HG02973 (cell line): ENCODE data around the gene HSD17B2.

ENCODE experiments used
- ATAC-seq: cut with Tn5 transposase; IDR thresholded peaks from one replicate; pipeline ENCODE4 v1.9.1; 2021; ENCODE audit warnings: moderate library complexity; ENCODE audit not compliant: unreplicated experiment

The HSD17B2 gene

DNA sequence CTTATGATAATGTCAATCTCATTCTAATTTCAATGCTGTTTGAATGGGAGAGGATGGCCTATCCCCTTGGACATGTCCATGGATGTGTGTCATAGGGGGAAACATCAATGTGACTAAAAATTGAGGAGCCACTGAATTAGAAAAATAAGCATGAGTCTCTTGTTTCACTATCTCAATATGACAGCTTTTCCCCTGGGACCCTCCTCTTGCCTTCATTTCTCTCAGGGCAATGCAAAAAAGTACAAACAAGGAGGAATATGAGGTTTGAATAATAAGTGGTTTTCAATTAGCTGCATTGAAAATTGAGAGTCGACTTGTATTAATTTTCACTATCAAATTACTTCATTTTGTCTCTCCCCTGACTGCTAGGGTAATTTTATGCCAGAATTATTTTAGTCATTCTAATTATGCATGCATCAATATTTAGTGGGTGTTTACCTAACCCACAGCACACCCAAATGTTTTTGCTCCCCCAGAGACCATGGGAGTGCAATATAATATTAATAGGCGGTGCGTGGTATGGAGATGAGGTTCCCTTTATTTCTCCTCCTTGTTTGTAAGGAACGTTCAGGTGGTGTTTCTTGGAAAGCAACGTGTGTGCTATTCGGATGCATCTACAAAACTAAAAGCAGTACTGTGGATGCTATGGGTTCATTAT, 17.0 kb upstream of the HSD17B2 start:
- no peak for ATAC-seq

DNA sequence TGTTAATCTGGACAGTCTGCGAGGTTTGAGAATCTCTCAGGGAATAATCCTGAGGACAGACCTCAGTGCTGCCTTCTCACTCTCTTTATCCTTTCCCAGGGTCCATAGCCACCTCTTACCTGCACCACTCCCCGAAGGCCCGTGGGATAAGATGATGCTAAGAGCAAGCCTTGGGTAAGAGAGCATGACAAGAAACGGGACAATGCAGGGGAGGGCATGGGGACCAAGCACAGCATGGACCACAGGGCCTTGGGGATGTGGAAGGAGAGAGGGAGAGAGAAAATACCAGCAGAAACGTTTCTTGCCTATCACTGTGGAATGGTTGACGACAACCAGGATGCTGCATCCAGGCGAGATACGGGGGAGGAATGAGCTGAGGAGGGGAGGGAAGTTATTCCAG, 15.5 kb upstream of the HSD17B2 start:
- ATAC-seq = no peak

DNA sequence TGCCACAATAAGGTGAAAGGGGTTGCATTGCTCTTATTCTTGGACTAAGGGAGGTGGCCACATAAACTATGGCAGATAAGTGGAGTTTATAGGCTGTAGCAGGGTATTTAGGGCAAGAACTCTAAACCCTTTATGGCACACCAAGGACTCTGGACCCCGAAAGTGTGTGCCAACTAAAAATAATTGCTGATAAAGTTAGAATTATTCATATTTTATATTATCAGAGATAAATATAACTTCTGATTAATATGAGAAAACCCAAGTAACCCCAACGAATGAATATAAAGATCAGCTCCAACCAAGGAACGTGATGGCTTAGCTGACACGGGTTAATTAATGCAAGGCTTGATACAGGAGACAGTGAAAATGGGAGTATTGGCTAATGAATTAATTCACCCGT, 15.0 kb upstream of the HSD17B2 start:
- no peak for ATAC-seq

DNA sequence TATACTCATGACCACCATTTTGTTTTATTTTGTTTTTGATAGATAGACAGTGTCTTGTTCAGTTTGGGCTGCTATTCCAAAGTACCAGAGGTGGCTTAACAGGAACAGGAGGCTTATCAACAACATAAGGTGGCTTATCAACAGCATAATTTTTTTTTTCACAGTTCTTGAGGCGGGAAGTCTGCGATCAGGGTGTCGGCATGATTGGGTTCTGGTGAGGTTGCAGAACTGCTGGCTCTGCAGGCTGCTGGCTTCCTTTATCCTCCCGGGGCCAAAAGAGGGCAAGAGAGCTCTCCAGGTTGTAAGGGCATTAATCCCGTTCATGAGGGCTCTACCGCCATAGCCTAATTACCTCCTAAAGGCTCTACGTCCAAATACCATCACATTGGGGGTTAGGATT, 11.8 kb upstream of the HSD17B2 start:
- no peak for ATAC-seq

DNA sequence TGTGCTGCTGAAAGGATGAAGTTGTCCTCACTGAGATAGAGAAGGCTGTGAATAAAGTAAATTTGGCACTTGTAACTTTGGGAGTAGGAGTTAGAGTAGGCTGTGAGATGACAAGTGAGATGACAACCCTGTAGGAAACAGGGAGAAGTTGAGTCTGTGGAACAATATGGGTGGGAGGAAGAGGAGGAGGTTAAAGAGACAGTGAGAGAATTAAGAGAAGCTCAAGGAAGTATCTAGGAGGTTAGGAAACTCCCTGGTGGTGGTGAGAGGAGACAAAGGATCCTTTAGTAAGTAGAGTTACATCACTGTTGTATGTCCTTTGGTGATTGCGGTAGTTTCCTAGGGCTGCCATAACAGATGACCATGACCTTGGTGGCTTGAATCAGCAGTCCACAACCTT, 10.7 kb upstream of the HSD17B2 start:
- ATAC-seq = no peak

DNA sequence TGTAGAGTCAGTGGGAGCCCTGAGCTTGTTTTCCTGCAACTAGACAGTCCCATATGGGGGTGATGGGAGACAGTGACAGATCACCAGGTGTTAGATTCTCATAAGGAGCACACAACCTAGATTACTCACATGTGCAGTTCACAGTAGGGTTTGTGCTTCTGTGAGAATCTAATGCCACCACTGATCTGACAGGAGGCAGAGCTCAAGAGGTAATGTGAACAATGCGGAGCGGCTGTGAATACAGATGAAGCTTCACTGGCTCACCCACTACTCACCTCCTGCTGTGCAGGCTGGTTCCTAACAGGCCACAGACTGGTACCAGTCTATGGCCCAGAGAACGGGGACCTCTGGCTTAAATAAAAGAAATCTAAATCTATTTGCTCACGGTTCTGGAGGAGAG, 10.2 kb upstream of the HSD17B2 start:
- no peak for ATAC-seq

DNA sequence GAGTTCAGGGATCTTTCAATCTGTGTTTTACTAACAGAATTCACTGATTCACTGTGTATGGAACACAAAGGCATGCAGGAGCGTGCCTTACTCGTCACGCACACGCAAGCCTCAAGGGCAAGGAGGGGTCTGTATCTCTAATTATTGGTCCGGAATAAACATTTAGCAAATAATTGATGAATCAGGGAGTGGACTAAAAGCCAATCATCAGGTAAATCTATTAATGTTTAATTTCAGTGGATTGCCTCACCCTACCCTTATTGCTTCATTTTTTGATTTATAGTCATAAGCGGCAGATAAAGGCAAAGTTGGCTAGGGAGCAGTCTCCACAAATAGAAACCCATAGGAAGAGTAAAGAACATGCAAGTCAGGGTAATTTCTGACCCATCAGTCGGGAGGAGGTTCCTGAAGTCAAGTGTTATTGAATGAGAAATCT, 7.4 kb upstream of the HSD17B2 start:
- no peak for ATAC-seq

DNA sequence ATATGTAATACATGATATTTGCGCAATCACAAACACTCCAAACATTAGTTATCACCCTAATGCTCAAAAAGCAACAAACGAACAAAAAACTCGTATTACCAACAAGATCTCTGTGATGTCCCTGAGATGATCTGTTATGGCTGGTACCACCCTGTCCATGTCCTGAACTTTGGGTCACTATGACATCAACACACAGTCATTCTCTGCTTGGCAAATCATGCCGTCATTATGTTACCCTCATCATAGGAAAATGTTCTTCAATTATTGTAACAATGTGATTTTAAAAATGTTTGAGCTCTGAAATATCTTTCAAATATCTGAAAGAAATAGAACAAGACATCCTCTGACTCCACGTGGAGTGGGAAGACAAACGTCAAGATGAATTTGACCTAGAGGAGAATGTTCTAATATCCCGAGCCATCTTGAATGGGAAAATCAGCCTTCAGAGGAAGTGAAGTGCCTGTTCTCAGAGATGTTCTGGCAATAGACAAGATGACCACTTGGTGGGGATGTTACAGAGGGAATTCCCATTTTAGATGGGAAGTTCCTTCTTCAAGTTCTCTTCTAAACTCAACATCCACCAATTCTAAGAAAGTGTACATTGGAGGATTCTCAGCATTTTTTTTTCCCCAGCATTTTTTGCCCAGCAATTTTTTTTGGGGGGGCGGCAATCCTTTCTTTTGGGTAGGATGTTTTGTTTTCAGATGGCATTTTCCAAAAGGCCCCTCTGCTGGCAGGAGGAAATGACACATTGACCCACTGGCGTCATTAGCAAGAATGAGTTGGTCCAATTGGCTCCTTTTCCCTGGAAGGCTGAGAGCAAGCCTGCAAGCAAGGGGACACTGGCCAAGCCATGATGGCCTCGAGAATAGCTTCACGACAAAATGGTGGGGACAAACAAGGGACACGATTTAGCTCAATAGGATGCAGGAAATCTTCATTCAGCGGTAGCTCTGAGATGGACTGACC, 3.7 kb upstream of the HSD17B2 start:
- ATAC-seq = no peak

DNA sequence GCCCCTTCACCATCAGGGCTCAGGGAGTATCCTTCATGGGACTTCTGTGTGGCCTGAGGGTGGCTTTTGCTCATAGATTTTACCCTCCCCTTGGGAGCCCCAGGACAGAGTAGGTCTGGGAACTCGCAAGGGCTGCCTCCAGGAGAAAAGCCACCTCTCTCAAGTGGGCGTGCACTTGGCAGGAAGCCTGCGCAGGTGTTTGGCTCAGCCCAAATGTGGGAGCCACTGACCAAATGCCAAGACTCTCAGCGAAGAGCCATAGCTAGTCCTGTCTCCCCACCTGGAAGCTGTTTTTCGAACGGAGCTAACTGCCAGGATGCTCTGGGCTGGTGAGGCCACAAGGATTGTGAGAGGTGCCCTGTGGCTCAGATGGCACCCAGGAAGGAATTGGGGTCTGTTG, 2.0 kb upstream of the HSD17B2 start:
- ATAC-seq = no peak

DNA sequence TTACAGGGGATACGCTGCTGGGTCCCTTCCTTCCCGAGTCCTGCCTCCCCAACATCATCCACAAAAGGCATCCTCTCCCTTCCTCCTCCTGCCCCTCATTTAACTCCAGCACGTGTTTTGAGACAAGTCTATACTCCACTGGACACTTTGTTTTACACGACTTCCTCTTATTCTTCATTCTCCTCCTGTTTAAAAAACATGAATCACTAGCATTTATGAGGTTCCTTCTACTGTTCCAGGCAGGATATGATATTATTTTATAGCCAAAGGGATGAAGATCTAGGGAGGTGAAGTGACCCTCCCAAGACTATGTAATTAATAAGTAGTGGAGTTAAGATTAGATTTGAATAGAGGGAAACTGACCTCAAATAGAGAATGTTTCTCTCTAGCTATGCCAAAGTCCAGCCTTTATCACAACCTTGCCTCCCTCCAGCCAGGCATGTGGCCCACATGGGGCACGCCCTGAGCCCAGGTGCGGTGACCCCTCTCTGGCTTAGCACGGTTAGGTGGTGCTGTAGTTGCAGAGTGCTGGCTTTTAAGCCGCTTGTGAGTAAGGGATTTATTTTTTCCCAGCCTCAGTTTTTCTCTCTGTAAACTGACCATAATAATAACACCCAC, 1.3 kb upstream of the HSD17B2 start:
- ATAC-seq = no peak

DNA sequence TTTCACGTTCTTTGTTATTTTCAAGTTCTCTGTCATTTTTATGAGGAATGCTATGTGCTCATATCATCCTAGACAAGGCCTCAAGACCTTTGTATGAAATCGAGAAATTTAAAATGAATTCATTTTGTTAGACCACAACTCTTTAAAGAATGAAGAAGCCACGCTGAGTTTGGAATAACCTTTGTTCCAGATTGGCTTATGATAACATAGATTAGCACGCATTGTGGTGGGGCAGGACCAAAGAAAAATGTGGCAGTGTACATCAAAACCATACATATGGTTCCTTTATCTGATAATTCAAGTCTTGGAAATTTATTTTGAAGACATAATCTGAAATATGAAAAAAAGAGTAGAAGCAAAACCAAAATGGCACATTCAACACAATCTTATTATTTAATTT, 2.2 kb downstream of the HSD17B2 start:
- ATAC-seq = no peak

DNA sequence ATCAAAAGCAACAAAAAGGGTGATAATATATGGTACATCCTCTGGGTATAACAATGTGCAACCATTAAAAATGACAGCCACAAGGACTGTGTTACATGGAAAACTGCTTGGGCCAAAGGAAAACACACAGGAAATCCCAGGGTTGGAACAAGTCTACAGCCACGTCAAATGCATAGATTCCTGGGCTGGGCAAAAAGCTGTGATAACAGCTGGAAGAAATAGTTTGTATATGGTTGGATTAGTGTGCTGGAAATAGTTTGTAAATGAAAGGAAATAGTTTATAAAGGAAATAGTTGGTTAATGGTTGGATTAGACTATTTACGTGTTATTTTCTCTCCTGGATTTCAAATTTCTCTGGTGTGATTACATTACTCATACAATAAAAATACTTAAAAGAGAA, 2.6 kb downstream of the HSD17B2 start:
- ATAC-seq = no peak

DNA sequence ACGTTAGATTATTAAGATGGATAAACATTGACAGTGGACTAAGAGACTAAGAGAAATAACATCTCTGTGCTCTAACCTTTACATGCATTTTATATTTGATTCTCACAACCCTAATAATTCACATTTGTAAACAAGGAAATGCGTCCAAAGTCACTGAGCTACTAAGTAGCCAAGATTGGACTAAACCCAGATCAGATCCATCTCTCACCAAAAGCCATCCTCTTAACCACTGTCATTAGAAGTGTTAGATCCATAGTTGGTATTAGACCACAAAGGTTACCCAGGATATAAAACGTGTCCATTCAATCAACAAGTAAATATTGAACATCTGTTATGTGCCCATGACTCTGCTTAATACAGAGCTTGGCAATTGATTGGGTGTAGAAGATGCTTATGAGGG, 5.2 kb downstream of the HSD17B2 start:
- ATAC-seq = no peak

DNA sequence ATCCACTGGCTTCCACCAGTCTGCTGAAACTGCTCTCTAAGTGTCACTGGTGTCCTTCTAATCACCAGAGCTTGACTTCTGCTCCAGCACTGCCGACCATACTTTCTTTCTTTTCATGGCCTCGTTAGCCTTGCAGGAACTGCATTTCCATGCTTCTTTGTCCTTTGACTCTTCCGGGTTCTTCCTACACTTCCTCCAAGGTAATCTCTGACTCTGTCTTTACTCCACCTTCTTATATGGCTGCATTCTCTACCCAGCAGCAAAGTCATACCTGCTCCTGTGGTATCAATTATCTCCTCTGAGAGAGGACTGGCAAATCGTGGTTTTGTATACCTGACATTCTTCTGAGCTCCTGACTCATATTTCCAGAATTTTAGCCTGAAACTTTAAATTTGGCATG, 6.5 kb downstream of the HSD17B2 start:
- no peak for ATAC-seq

DNA sequence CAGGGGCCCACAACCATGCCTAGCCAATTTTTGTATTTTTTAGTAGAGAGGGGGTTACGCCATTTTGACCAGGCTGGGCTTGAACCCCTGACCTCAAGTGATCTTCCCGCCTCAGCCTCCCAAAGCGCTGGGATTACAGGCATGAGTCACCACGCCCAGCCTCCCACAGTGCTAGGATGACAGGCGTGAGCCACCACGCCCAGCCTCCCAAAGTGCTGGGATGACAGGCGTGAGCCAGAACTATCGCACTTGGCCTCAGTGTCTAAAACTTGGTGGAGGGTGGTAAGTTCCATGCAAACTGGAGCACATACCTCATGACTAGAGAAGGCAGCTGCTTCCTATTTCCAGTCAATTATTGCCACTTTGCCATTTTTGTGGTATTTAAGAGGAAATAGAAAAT, 7.1 kb downstream of the HSD17B2 start:
- ATAC-seq = no peak

DNA sequence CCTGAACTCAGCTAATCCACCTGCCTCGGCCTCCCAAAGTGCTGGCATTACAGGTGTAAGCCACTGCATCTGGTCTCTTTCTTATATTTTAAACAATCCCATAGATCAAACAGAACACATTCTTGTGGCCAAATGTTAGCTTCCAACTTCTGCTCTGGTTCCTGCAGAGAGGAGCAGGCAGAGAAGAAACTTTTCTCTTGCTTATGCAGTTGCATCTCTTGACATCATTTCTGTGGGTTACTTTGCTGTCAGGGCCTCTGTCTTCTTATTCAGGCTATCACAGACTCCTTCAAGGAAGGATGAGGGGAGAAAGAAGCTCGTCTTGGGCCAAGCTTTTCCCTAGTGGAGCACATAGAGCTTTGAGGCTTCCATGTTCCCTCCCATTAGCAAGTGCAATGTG, 7.8 kb downstream of the HSD17B2 start:
- ATAC-seq = no peak

DNA sequence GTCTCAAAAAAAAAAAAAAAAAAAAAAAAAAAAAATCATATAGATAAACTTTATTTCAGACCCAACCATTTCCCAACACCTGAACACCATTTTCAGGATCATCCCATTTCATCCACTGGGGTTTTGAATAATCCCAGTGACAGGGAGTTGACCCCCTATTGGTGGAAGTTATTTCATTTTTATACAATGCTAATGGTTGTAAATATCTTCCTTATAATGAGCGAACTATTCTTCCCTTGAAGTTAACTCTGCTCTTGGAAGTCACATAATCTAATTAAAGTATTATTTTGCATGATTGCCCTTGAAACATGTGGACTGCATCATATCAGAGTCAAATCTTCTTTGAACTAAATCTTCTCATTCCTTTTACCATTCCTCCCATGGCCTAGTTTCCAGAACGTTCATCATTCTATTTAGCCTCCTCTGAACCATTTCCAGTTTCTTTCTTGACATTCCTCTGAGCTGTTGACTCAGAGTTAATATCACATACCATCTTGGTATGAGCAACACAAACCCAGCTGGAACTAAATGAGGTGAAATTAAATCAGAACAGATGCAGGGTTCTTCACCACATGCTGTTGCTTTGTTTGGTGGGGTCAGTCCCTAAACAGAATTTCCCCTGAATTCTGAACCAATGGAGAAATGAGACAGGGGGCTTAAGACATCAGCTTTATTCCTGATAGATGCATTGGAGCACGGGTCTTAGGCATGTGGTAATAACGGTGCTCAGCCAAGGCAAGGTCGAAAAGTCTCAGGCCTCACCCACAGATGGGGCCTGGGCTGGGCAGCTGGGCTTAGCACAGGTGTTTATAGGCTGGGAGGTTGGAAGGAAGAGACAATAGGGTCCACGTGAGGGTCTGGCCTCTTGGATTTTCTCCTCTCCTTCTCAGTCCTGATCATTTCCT, 8.9 kb downstream of the HSD17B2 start:
- ATAC-seq = no peak

DNA sequence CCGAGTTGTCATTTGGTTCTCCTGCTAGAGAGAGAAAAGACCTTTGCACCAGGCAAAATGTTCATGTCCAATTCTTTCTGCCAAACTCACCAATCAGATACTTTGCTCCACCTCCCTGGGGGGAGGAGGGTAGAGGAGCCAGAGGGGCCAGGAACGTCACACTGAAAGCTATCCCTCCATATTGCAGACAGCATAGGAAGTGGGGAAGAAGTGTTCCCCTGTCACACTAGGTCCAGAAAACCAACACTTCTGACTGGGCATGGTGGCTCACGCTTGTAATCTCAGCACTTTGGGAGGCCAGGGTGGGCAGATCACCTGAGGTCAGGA, 9.5 kb downstream of the HSD17B2 start:
- ATAC-seq = no peak

DNA sequence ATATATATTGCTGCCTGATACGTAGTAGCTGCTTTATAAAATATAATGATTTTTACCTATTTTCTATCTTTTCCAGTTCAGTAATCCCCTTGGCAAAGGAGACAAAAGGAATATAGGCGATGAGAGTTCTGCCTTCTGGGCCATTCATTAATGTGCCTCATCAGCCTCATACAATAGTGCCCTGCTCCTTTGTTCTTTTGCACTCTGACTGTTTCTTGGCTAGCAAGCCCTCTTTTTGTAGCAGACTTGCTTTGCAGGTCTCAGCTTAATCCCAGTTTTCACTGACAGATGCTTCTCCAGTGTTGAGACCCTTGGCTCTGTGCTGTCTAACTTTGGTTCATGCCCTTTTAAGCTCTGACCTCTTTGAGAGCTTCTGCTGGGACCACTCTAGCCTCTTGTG, 10.4 kb downstream of the HSD17B2 start:
- ATAC-seq = no peak

DNA sequence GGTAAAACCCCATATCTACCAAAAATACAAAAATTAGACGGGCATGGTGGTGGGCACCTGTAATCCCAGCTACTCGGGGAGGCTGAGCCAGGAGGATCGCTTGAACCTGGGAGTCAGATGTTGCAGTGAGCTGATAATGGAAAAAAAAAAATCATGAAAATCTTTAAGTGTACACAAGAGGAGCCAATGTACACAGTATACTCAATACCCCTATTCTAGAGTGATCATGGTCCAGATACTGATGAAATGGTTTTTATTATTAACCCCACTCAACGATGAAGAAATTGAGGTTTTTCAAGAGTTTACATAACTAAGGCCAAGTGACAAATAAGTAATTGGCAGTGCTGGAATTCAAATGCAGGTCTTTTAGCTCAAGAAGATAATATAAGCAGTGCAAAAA, 11.5 kb downstream of the HSD17B2 start:
- ATAC-seq = no peak

DNA sequence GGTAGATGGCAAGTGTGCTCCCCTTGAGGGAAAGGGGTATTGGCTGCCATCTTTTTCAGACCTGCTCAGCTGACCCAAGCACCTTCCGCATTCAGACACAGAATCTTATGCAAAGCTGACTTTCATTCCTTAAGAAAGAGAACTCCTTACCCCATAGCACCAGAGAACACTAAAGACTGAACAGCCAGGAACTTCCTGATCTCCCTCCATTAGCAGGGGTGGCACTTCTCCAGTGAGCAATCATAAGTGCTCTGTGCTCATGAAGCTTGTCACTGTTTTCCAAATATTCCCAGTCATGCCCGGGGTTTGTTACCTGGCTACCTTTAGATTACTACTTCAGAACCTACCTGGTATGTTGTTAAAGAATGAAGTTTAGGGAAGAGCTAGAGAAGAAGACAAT, 11.9 kb downstream of the HSD17B2 start:
- no peak for ATAC-seq
